Lung (tissue), 12 donors: ENCODE results near the gene ZNF236. TPM values are rescaled to one million over a fixed set of nuclear protein-coding genes. Genes with fewer than 3 reads are reported as not detected.

Experiments
- ATAC-seq: fragments of 200-7000 bp; cut with Tn5 transposase; one replicate; pipeline ENCODE4 v1.9.1; 2020; ENCODE audit warnings: moderate number of reproducible peaks; ENCODE audit not compliant: insufficient read depth, low FRiP score
- DNase-seq, 3 donors: peaks; one replicate each; pipeline ENCODE4 v3.0.0-alpha.2; 2013 to 2017
- H3K27ac ChIP-seq, 2 donors: one replicate each; pipeline ENCODE4 v1.5.1; 2013; ENCODE audit warnings: mild to moderate bottlenecking in 2 of 2, moderate library complexity in 2 of 2, control low read depth in 1 of 2, inconsistent platforms in 1 of 2, low read depth in 1 of 2, low read length in 1 of 2
- H3K27me3 ChIP-seq, 3 donors: one replicate each; pipeline ENCODE4 v1.5.1; 2013; ENCODE audit warnings: low read length in 2 of 3; ENCODE audit not compliant: control insufficient read depth in 3 of 3, insufficient read depth in 3 of 3
- H3K36me3 ChIP-seq, 4 donors: one replicate each; pipeline ENCODE4 v1.5.1; 2013; ENCODE audit warnings: low read length in 4 of 4, mild to moderate bottlenecking in 1 of 4, moderate library complexity in 1 of 4; ENCODE audit not compliant: control insufficient read depth in 4 of 4, insufficient read depth in 4 of 4
- H3K4me1 ChIP-seq, 5 donors: one replicate each; pipeline ENCODE4 v1.5.1; 2013; ENCODE audit warnings: low read length in 5 of 5, mild to moderate bottlenecking in 2 of 5, moderate library complexity in 1 of 5; ENCODE audit not compliant: control insufficient read depth in 5 of 5, insufficient read depth in 5 of 5
- H3K4me3 ChIP-seq: one replicate; pipeline ENCODE4 v1.5.1; 2013; ENCODE audit warnings: mild to moderate bottlenecking, control low read depth, moderate library complexity
- H3K9ac ChIP-seq, 2 donors: one replicate each; pipeline ENCODE4 v1.5.1; 2013; ENCODE audit warnings: low read length in 2 of 2, control low read depth in 1 of 2; ENCODE audit not compliant: insufficient read depth in 1 of 2
- H3K9me3 ChIP-seq, 4 donors: one replicate each; pipeline ENCODE4 v1.5.1; 2013; ENCODE audit warnings: low read length in 3 of 4, mild to moderate bottlenecking in 1 of 4, moderate library complexity in 1 of 4; ENCODE audit not compliant: control insufficient read depth in 4 of 4, insufficient read depth in 3 of 4
- CTCF ChIP-seq: IDR thresholded peaks from 2 replicates; pipeline ENCODE4 v1.5.1; 2012; ENCODE audit warnings: mild to moderate bottlenecking; ENCODE audit errors: control extremely low read depth, extremely low read depth
- WGBS, 2 donors: extraction: QIAGEN DNeasy Blood & Tissue Kit; methylation state at CpG; one replicate each; pipeline ENCODE4 v1.1.7; 2013; 5-methylcytosine and 5-hydroxymethylcytosine counted together
- polyA plus RNA-seq, 2 donors: library from polyadenylated mRNA; stranded (reverse); fragments of 200-250 nt; gene quantifications; one replicate each; pipeline ENCODE4 v1.2.1, GENCODE V29; 2013
- total RNA-seq, 2 donors: library from RNA; depleted of rRNA in 1 of 2; stranded (reverse); fragments of >200 nt in 1 of 2; gene quantifications; one replicate each; pipeline ENCODE4 v1.2.1, GENCODE V29; 2014 to 2021
- donor health status: control.
- donor health status: control.
- donor health status: Bipolar disorder and iron deficiency.
- donor health status: healthy.
- donor health status: DM: yes; HTN: yes; CAD: no.

Gene ZNF236
- total and polyA plus RNA-seq, 4 donors, result 2.4 to 23.1 (median 8.8) TPM

GRCh38 chr18:77013811-77014521, 191.6 kb downstream of the ZNF236 start:
- Histone ChIP-seq H3K4me3 (no peak overlapping the region), H3K9me3 (no peaks in the 10 kb centered on the region), H3K9ac (no peak overlapping the region), H3K36me3 (peaks cover 0 to 21% (median 0%) of the 10 kb centered on the region in 4 donors), H3K27ac (peak overlapping the region; percentile 81), H3K4me1 (peaks cover 5 to 22% (median 10%) of the 10 kb centered on the region in 5 donors), H3K27me3 (no peaks in the 10 kb centered on the region)
- no peak for TF ChIP-seq CTCF
- 59 to 66% methylated on average over 18 of the region's 18 CpGs for WGBS, 2 donors
- DNase-seq (peak; percentile 28 to 60 (median 36)), ATAC-seq (peak; percentile 67)

- Histone ChIP-seq H3K36me3 (peaks cover 0 to 19% (median 0%) of the 10 kb centered on the region in 4 donors), H3K27me3 (no peaks in the 10 kb centered on the region), H3K27ac (peak overlapping the region; percentile 81), H3K4me3 (no peak overlapping the region), H3K9ac (no peak overlapping the region), H3K9me3 (no peaks in the 10 kb centered on the region), H3K4me1 (peaks cover 5 to 22% (median 10%) of the 10 kb centered on the region in 5 donors)
- no peak for ATAC-seq
- DNase-seq, result peak; percentile 30 to 65 (median 42)
- TF ChIP-seq CTCF, result no peak
- WGBS, 2 donors, result 53 to 70% methylated on average over 5 of the region's 5 CpGs
Observed at GRCh38 chr18:77014538-77014937, 192.2 kb downstream of the ZNF236 start.

- no peak for TF ChIP-seq CTCF
- no peak overlapping the region for H3K27ac ChIP-seq
- H3K36me3 ChIP-seq, result peaks cover 0 to 17% (median 0%) of the 10 kb centered on the region in 4 donors
- DNase-seq, result peak in 2 of 3 donors; percentile 35 to 69
- H3K9ac ChIP-seq, result no peak overlapping the region
- 37 to 71% methylated on average over 4 of the region's 4 CpGs for WGBS, 2 donors
- ATAC-seq, result no peak
- H3K4me3 ChIP-seq, result no peak overlapping the region
- no peaks in the 10 kb centered on the region for H3K27me3 ChIP-seq
- H3K9me3 ChIP-seq, result no peaks in the 10 kb centered on the region
- H3K4me1 ChIP-seq, result peaks cover 5 to 22% (median 10%) of the 10 kb centered on the region in 5 donors
Observed at GRCh38 chr18:77015169-77015568, 192.8 kb downstream of the ZNF236 start.
